ENCODE results near the gene PRKCI.
"Not testable (repeated sequence)": the region's sequence is repeated elsewhere in the genome, so short reads cannot be mapped to it uniquely, and the experiment has no call there.

The PRKCI gene

GRCh38 chr3:170225166-170225565 lies 2.9 kb downstream of the PRKCI start:
- DNase-seq: no peak

- DNase-seq: no peak
Observed at GRCh38 chr3:170226426-170226960, 4.3 kb downstream of the PRKCI start.

GRCh38 chr3:170228093-170228766 lies 6.0 kb downstream of the PRKCI start:
- DNase-seq: no peak

GRCh38 chr3:170232266-170232665 lies 10.0 kb downstream of the PRKCI start:
- peak; percentile 2 for DNase-seq

- DNase-seq: peak; percentile 3
Observed at GRCh38 chr3:170233530-170233929, 11.3 kb downstream of the PRKCI start.

GRCh38 chr3:170240142-170240541 lies 17.9 kb downstream of the PRKCI start:
- DNase-seq: no peak

GRCh38 chr3:170240671-170241070 lies 18.4 kb downstream of the PRKCI start:
- no peak for DNase-seq

GRCh38 chr3:170244576-170244975 lies 22.4 kb downstream of the PRKCI start:
- no peak for DNase-seq

GRCh38 chr3:170247875-170248274 lies 25.7 kb downstream of the PRKCI start:
- DNase-seq: no peak

- DNase-seq: no peak
Observed at GRCh38 chr3:170256597-170256996, 34.4 kb downstream of the PRKCI start.

- DNase-seq: no peak
Observed at GRCh38 chr3:170257145-170257544, 34.9 kb downstream of the PRKCI start.

- DNase-seq: no peak
Observed at GRCh38 chr3:170258105-170258487, 35.9 kb downstream of the PRKCI start.

GRCh38 chr3:170259907-170260306 lies 37.7 kb downstream of the PRKCI start:
- no peak for DNase-seq

- DNase-seq: no peak
Observed at GRCh38 chr3:170267793-170268192, 45.6 kb downstream of the PRKCI start.

GRCh38 chr3:170269673-170270254 lies 47.5 kb downstream of the PRKCI start:
- not testable (repeated sequence) for DNase-seq

GRCh38 chr3:170270282-170270881 lies 48.2 kb downstream of the PRKCI start:
- no peak for DNase-seq

- DNase-seq: no peak
Observed at GRCh38 chr3:170274641-170275040, 52.4 kb downstream of the PRKCI start.

- no peak for DNase-seq
Observed at GRCh38 chr3:170275832-170276231, 53.6 kb downstream of the PRKCI start.

GRCh38 chr3:170277311-170277710 lies 55.1 kb downstream of the PRKCI start:
- DNase-seq: not testable (repeated sequence)

- DNase-seq: no peak
Observed at GRCh38 chr3:170277833-170278580, 55.8 kb downstream of the PRKCI start.

- DNase-seq: no peak
Observed at GRCh38 chr3:170278627-170279026, 56.4 kb downstream of the PRKCI start.

- no peak for DNase-seq
Observed at GRCh38 chr3:170290194-170290593, 68.0 kb downstream of the PRKCI start.

- DNase-seq: no peak
Observed at GRCh38 chr3:170295586-170295985, 73.4 kb downstream of the PRKCI start.

- DNase-seq: no peak
Observed at GRCh38 chr3:170296703-170297102, 74.5 kb downstream of the PRKCI start.
